HepG2 (cell line): ENCODE results near the gene DND1. TPM values are rescaled to one million over a fixed set of nuclear protein-coding genes. Genes with fewer than 3 reads are reported as not detected.
A peak's percentile ranks its signal among the peaks of the same experiment; 100 is the strongest.

ENCODE experiments used
- ATF7-NPFF ChIP-seq: sonication (generic); formaldehyde crosslinking; IDR thresholded peaks from 2 replicates; pipeline ENCODE4 v1.8.1; 2023; ENCODE audit warnings: mild to moderate bottlenecking, low read depth, missing genetic modification reagents, moderate library complexity
- GATAD1 ChIP-seq: IDR thresholded peaks from 2 replicates; pipeline ENCODE4 v1.6.1; 2016; ENCODE audit warnings: missing genetic modification reagents, missing compliant biosample characterization
- KLF11 ChIP-seq: IDR thresholded peaks from 2 replicates; pipeline ENCODE4 v1.6.1; 2016; ENCODE audit warnings: missing compliant biosample characterization
- PHF20 ChIP-seq: sonication (generic); formaldehyde crosslinking; IDR thresholded peaks from 2 replicates; pipeline ENCODE4 v1.5.0; 2020; ENCODE audit warnings: mild to moderate bottlenecking, missing genetic modification reagents
- RFX1 ChIP-seq: fragments of 450-650 bp; IDR thresholded peaks from 2 replicates; pipeline ENCODE4 v1.6.1; 2017
- SAP130 ChIP-seq: IDR thresholded peaks from 2 replicates; pipeline ENCODE4 v1.6.1; 2016; ENCODE audit warnings: low read depth
- ZNF225 ChIP-seq: sonication (generic); formaldehyde crosslinking; IDR thresholded peaks from 2 replicates; pipeline ENCODE4 v1.4.0; 2020; ENCODE audit warnings: mild to moderate bottlenecking, missing genetic modification reagents
- polyA plus RNA-seq, 8 experiments: library from polyadenylated mRNA; depleted of rRNA in 3 of 8; stranded (reverse) in 7 of 8; unstranded in 1 of 8; fragments of >200 nt; fragmentation: Illumina TruSeq in 4 of 8; extraction: Trizol in 4 of 8; gene quantifications; 2 replicates each; pipeline versions ENCODE4 v1.2.1 to v1.2.3, GENCODE V29; 2011 to 2016; ENCODE audit warnings: low read depth in 4 of 8, missing spikeins in 1 of 8, mixed read lengths in 1 of 8; ENCODE audit not compliant: insufficient read depth in 1 of 8
- total RNA-seq, 5 experiments: library from RNA; depleted of rRNA; stranded (reverse); fragments of >200 nt; fragmentation: Illumina TruSeq; extraction: Trizol; gene quantifications; 2 replicates each; pipeline ENCODE4 v1.2.3, GENCODE V29; 2016; ENCODE audit warnings: low read depth in 1 of 5
- TF ChIP-seq, protein P1 (sequence below): sonication (generic); formaldehyde crosslinking; IDR thresholded peaks from 2 replicates; pipeline ENCODE4 v1.4.0; 2020; ENCODE audit warnings: missing genetic modification reagents, borderline replicate concordance
- TF ChIP-seq, protein P2 (sequence below): sonication (generic); formaldehyde crosslinking; IDR thresholded peaks from 2 replicates; pipeline ENCODE4 v1.5.0; 2020; ENCODE audit warnings: mild to moderate bottlenecking, missing genetic modification reagents, borderline replicate concordance
- TF ChIP-seq, protein P3 (sequence below): sonication (generic); formaldehyde crosslinking; IDR thresholded peaks from 2 replicates; pipeline ENCODE4 v1.5.1; 2020; ENCODE audit warnings: mild to moderate bottlenecking, missing genetic modification reagents, borderline replicate concordance
- TF ChIP-seq, protein P4 (sequence below): IDR thresholded peaks from 2 replicates; pipeline ENCODE4 v1.6.1; 2012; ENCODE audit warnings: low read depth, low read length, improper control_type of control experiment

DND1 gene
- total and polyA plus RNA-seq, 2 of the 13 experiments (the other 11 are each of a cell fraction or from before 2014, with no cell fraction given): 0.48 to 0.55 TPM

DNA sequence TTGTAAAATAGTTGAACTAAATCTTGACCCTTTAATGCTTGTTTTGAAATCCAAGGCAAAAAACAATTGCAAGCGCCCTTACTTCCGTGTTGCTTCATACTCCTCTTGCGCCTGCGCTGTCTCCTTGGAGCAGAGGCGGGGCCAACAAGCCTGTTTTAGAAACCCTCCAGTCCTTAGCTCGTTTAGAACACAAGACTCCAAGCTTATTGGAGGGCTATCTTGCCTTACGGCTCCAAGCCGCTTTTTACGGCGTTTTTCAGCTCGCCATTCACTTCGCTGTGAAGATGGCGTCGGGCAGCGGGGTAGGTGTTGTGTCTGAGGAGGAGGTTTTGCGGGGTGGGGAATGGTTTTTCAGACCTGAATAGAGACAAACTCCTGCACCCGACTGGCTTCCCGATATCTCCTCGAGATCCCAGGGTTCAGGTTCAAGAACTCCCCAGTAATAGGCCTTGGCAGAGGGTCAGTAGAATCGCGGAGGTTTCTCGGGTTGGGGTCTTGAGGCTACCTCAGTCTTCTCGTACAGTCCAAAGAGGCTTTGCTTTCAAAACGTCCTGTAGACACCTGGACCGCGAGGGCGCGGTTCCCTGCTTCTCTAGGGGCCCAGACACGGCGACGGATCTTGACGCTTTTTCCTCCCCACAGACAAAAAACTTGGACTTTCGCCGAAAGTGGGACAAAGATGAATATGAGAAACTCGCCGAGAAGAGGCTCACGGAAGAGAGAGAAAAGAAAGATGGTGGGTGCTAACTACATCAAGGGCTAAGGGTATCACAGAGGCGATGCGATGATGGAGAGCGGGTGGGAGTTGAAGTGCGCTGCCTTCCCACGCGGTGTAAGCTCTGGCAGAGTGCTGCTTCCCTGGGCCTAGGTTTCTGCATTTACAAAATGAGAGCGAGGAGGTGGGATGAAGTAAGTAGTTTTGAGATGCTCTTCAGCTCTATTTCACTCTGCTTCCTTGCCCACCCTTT is 27.1 kb upstream of the DND1 start, which contains the start of gene ZMAT2 (continued):
- TF ChIP-seq, protein P1, sequence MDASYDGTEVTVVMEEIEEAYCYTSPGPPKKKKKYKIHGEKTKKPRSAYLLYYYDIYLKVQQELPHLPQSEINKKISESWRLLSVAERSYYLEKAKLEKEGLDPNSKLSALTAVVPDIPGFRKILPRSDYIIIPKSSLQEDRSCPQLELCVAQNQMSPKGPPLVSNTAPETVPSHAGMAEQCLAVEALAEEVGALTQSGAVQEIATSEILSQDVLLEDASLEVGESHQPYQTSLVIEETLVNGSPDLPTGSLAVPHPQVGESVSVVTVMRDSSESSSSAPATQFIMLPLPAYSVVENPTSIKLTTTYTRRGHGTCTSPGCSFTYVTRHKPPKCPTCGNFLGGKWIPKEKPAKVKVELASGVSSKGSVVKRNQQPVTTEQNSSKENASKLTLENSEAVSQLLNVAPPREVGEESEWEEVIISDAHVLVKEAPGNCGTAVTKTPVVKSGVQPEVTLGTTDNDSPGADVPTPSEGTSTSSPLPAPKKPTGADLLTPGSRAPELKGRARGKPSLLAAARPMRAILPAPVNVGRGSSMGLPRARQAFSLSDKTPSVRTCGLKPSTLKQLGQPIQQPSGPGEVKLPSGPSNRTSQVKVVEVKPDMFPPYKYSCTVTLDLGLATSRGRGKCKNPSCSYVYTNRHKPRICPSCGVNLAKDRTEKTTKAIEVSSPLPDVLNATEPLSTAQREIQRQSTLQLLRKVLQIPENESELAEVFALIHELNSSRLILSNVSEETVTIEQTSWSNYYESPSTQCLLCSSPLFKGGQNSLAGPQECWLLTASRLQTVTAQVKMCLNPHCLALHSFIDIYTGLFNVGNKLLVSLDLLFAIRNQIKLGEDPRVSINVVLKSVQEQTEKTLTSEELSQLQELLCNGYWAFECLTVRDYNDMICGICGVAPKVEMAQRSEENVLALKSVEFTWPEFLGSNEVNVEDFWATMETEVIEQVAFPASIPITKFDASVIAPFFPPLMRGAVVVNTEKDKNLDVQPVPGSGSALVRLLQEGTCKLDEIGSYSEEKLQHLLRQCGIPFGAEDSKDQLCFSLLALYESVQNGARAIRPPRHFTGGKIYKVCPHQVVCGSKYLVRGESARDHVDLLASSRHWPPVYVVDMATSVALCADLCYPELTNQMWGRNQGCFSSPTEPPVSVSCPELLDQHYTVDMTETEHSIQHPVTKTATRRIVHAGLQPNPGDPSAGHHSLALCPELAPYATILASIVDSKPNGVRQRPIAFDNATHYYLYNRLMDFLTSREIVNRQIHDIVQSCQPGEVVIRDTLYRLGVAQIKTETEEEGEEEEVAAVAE (CRISPR knock-in tag): peak; percentile 98
- TF ChIP-seq, protein P2, sequence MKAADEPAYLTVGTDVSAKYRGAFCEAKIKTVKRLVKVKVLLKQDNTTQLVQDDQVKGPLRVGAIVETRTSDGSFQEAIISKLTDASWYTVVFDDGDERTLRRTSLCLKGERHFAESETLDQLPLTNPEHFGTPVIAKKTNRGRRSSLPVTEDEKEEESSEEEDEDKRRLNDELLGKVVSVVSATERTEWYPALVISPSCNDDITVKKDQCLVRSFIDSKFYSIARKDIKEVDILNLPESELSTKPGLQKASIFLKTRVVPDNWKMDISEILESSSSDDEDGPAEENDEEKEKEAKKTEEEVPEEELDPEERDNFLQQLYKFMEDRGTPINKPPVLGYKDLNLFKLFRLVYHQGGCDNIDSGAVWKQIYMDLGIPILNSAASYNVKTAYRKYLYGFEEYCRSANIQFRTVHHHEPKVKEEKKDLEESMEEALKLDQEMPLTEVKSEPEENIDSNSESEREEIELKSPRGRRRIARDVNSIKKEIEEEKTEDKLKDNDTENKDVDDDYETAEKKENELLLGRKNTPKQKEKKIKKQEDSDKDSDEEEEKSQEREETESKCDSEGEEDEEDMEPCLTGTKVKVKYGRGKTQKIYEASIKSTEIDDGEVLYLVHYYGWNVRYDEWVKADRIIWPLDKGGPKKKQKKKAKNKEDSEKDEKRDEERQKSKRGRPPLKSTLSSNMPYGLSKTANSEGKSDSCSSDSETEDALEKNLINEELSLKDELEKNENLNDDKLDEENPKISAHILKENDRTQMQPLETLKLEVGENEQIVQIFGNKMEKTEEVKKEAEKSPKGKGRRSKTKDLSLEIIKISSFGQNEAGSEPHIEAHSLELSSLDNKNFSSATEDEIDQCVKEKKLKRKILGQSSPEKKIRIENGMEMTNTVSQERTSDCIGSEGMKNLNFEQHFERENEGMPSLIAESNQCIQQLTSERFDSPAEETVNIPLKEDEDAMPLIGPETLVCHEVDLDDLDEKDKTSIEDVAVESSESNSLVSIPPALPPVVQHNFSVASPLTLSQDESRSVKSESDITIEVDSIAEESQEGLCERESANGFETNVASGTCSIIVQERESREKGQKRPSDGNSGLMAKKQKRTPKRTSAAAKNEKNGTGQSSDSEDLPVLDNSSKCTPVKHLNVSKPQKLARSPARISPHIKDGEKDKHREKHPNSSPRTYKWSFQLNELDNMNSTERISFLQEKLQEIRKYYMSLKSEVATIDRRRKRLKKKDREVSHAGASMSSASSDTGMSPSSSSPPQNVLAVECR (CRISPR knock-in tag): peak; percentile 82
- TF ChIP-seq RFX1: no peak; the same call in 1 of the 2 replicates
- peak; percentile 99 for TF ChIP-seq GATAD1 (CRISPR knock-in tag)
- peak; percentile 96 for TF ChIP-seq PHF20 (CRISPR knock-in tag)
- no peak for TF ChIP-seq ZNF225 (CRISPR knock-in tag)
- TF ChIP-seq, protein P3, sequence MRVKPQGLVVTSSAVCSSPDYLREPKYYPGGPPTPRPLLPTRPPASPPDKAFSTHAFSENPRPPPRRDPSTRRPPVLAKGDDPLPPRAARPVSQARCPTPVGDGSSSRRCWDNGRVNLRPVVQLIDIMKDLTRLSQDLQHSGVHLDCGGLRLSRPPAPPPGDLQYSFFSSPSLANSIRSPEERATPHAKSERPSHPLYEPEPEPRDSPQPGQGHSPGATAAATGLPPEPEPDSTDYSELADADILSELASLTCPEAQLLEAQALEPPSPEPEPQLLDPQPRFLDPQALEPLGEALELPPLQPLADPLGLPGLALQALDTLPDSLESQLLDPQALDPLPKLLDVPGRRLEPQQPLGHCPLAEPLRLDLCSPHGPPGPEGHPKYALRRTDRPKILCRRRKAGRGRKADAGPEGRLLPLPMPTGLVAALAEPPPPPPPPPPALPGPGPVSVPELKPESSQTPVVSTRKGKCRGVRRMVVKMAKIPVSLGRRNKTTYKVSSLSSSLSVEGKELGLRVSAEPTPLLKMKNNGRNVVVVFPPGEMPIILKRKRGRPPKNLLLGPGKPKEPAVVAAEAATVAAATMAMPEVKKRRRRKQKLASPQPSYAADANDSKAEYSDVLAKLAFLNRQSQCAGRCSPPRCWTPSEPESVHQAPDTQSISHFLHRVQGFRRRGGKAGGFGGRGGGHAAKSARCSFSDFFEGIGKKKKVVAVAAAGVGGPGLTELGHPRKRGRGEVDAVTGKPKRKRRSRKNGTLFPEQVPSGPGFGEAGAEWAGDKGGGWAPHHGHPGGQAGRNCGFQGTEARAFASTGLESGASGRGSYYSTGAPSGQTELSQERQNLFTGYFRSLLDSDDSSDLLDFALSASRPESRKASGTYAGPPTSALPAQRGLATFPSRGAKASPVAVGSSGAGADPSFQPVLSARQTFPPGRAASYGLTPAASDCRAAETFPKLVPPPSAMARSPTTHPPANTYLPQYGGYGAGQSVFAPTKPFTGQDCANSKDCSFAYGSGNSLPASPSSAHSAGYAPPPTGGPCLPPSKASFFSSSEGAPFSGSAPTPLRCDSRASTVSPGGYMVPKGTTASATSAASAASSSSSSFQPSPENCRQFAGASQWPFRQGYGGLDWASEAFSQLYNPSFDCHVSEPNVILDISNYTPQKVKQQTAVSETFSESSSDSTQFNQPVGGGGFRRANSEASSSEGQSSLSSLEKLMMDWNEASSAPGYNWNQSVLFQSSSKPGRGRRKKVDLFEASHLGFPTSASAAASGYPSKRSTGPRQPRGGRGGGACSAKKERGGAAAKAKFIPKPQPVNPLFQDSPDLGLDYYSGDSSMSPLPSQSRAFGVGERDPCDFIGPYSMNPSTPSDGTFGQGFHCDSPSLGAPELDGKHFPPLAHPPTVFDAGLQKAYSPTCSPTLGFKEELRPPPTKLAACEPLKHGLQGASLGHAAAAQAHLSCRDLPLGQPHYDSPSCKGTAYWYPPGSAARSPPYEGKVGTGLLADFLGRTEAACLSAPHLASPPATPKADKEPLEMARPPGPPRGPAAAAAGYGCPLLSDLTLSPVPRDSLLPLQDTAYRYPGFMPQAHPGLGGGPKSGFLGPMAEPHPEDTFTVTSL (CRISPR knock-in tag): no peak
- TF ChIP-seq, protein P4, sequence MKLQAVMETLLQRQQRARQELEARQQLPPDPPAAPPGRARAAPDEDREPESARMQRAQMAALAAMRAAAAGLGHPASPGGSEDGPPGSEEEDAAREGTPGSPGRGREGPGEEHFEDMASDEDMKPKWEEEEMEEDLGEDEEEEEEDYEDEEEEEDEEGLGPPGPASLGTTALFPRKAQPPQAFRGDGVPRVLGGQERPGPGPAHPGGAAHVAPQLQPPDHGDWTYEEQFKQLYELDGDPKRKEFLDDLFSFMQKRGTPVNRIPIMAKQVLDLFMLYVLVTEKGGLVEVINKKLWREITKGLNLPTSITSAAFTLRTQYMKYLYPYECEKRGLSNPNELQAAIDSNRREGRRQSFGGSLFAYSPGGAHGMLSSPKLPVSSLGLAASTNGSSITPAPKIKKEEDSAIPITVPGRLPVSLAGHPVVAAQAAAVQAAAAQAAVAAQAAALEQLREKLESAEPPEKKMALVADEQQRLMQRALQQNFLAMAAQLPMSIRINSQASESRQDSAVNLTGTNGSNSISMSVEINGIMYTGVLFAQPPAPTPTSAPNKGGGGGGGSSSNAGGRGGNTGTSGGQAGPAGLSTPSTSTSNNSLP: no peak
- TF ChIP-seq KLF11 (CRISPR knock-in tag): 0 out of 2 replicates have a peak, but pooled peaks have one; percentile 45
- TF ChIP-seq SAP130 (CRISPR knock-in tag): peak; percentile 94
- TF ChIP-seq ATF7-NPFF (CRISPR knock-in tag): no peak; the same call in 1 of the 2 replicates
